Measurements from ENCODE around the gene MXI1.
A peak's percentile ranks its signal among the peaks of the same experiment; 100 is the strongest.

DNA sequence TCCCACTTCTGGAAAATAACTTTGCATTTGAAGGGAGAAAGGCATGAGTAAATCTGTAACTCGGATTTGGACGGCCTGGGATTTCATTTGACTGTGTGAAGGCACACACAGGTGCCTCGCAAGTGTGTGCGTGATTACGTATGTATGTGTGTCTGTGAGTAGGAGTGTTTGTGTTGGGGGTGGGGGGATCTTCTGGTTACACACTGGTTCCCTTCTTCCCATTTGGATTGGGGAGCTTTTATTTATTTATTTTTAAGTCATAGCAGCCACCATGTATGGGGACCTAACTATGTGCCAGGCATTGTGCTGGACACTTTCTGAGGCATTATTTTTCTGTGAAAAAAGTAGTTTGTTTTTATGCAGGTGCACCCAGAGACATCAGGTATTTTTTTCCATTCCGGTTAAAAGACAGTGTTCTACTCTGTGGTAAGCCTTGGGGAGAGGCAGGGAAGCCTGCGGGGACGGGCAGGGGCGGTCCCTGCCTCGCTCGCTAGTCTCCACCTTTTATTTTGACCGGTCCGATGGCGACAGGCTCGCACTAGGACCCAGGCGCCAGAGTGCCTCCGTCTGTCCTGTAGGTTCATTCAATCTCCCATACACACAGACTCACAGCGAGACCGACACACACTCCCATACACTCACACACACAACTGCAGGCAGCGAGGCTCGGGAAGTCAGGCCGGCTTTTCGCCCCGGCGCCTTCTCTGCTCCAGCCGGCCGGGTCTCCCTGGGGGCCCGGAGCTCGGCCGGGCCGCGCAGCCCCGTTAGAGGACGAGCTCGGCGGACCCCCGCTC is at the start of gene MXI1:
- TF ChIP-seq BHLHE40 (IDR thresholded peaks at IDR 0.05; ENCODE audit: borderline replicate concordance) (no peak), FOXK2 (IDR thresholded peaks at IDR 0.05) (no peak), ELF4 (IDR thresholded peaks at IDR 0.05) (no peak), CTBP1 (IDR thresholded peaks at IDR 0.05; ENCODE audit: borderline replicate concordance) (no peak; the same call in 1 of the 2 replicates), TARDBP (IDR thresholded peaks at IDR 0.05) (no peak), SP1 (IDR thresholded peaks at IDR 0.05) (no peak), FOXA1 (IDR thresholded peaks at IDR 0.05) (no peak), FOXM1 (IDR thresholded peaks at IDR 0.05; ENCODE audit: borderline replicate concordance) (peak; percentile 88; the same call in 1 of the 2 replicates), HDGF (IDR thresholded peaks at IDR 0.05; ENCODE audit: borderline replicate concordance) (no peak), SUZ12 (IDR thresholded peaks at IDR 0.05) (no peak), NFRKB (IDR thresholded peaks at IDR 0.05) (no peak), L3MBTL2 (conservative IDR thresholded peaks at IDR 0.05) (no peak)
- TF ChIP-seq, protein P1, sequence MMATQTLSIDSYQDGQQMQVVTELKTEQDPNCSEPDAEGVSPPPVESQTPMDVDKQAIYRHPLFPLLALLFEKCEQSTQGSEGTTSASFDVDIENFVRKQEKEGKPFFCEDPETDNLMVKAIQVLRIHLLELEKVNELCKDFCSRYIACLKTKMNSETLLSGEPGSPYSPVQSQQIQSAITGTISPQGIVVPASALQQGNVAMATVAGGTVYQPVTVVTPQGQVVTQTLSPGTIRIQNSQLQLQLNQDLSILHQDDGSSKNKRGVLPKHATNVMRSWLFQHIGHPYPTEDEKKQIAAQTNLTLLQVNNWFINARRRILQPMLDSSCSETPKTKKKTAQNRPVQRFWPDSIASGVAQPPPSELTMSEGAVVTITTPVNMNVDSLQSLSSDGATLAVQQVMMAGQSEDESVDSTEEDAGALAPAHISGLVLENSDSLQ (IDR thresholded peaks at IDR 0.05), result peak; percentile 62; the same call in 1 of the 2 replicates
